Measurements from ENCODE around the gene CAPN9.

- TF ChIP-seq POLR2A (IDR thresholded peaks at IDR 0.05; ENCODE audit: low read depth, low read length), result no peak
- TF ChIP-seq POLR2AphosphoS5 (IDR thresholded peaks at IDR 0.05; ENCODE audit: low read depth, low read length), result no peak
- TF ChIP-seq TAF1 (IDR thresholded peaks at IDR 0.05; ENCODE audit: low read depth, low read length), result no peak
- TF ChIP-seq SPI1 (IDR thresholded peaks at IDR 0.05; ENCODE audit: low read depth, low read length), result no peak
These were observed 47.5 kb upstream of the CAPN9 start for GRCh38 chr1:230699716-230700115.

All from GM12891 (cell line).